Measurements from ENCODE around the gene AADACL4.

AADACL4 gene

DNA sequence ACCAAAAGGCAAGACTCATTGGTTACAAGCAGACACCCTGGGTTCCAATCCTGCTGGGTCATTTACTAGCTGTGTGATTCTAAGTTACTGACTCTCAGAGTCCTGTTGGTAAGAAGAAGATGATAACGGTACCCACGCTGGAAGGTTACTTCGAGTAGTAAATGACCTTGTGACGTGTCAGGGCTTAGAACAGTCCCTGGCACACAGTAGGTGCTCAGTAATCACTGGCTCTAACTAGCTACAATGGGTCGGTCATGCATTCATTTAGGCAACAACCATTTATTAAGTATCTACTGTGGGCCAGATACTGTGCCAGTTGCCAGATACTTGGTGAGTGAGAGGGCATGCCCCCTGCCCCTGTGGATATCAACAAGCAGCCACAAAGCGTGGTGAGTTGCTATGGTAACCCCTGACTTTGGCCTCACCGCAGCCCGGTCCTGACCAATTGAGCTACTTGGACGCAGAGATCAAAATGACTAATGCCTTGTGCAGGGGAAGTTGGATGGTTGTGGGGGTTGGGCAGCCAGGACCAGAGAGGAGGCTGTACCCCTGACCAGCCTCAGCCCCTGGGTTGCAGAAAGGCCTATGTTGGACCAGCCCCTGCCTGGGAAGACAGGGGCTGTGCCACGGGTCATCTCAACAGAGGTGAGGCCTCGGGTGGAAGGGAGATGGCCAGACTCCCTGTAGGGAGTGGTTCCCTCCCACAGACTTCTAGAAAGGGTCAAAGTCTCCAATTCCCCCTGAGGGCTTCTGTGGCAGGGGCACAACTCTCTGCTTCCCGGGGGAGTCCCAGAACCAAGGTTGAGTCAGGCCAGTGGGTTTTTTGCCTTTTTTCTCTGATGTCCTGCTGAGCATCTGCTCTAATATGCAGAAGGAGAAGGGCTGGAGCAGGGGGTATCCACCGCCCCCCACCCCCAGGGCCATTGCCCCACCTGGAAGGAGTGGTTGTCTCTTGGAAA is 41.9 kb upstream of the AADACL4 start:
- Histone ChIP-seq H3K4me3 (ENCODE audit: low read length) (no peak overlapping the region), H3K9ac (ENCODE audit: low read depth, low read length) (peak overlapping the region; percentile 26), H3K36me3 (ENCODE audit: insufficient read depth, low read length) (no peaks in the 10 kb centered on the region), H3K4me2 (ENCODE audit: low read length) (peak overlapping the region; percentile 43), H3K4me1 (ENCODE audit: control insufficient read depth, insufficient read depth, low read length) (peaks cover 46% of the 10 kb centered on the region), H3K9me3 (replicated peaks; ENCODE audit: low read length) (no peaks in the 10 kb centered on the region), H3K27me3 (ENCODE audit: control insufficient read depth, insufficient read depth, low read length) (peaks cover 17% of the 10 kb centered on the region)

- peaks cover 17% of the 10 kb centered on the region for H3K27me3 ChIP-seq (ENCODE audit: control insufficient read depth, insufficient read depth, low read length)
- no peak overlapping the region for H3K4me3 ChIP-seq (ENCODE audit: low read length)
- H3K9ac ChIP-seq (ENCODE audit: low read depth, low read length): no peak overlapping the region
- no peaks in the 10 kb centered on the region for H3K9me3 ChIP-seq (replicated peaks; ENCODE audit: low read length)
- H3K36me3 ChIP-seq (ENCODE audit: insufficient read depth, low read length): no peaks in the 10 kb centered on the region
- H3K4me1 ChIP-seq (ENCODE audit: control insufficient read depth, insufficient read depth, low read length): peaks cover 44% of the 10 kb centered on the region
- H3K4me2 ChIP-seq (ENCODE audit: low read length): no peak overlapping the region
Measured at GRCh38 chr1:12602659-12603024, 41.2 kb upstream of the AADACL4 start.

- Histone ChIP-seq H3K4me3 (ENCODE audit: low read length) (no peak overlapping the region), H3K9ac (ENCODE audit: low read depth, low read length) (no peak overlapping the region), H3K9me3 (replicated peaks; ENCODE audit: low read length) (no peaks in the 10 kb centered on the region), H3K4me1 (ENCODE audit: control insufficient read depth, insufficient read depth, low read length) (peaks cover 42% of the 10 kb centered on the region), H3K36me3 (ENCODE audit: insufficient read depth, low read length) (no peaks in the 10 kb centered on the region), H3K27me3 (ENCODE audit: control insufficient read depth, insufficient read depth, low read length) (peaks cover 17% of the 10 kb centered on the region), H3K4me2 (ENCODE audit: low read length) (no peak overlapping the region)
Measured at GRCh38 chr1:12603224-12603623, 40.7 kb upstream of the AADACL4 start.

DNA sequence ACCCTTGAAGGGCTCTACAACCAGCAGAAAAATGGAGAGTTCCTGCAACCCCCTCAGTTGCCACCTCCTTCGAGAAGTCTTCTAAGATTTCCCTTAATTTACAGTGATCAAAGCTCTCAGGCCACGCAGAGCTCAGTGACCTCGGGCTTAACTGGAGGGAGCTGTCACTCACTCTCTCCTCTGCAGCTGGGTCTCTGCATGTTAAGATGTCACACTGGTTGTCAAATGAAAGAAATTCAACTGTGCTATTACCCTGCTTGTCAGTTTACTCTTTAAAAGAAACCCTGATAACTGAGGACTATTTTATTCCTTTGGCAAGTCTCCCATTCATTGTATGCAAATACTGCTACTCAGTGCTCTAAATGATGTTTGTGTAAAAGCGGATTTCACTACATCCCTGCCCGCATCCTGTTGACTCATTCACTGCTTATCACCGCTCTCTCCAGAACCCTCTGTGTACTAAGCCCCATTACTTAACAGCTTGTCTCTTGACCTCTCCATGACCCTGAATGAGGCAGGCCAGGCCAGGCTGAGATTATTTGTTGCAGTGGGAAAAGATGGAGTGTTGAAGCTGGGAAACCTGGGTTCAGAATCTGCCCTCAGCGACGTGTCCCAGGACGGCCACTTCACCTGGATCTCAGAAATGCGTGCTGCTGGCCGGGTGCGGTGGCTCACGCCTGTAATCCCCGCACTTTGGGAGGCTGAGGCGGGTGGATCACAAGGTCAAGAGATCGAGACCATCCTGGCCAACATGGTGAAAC is 39.6 kb upstream of the AADACL4 start:
- Histone ChIP-seq H3K27me3 (ENCODE audit: control insufficient read depth, insufficient read depth, low read length) (peaks cover 18% of the 10 kb centered on the region), H3K4me3 (ENCODE audit: low read length) (no peak overlapping the region), H3K9me3 (replicated peaks; ENCODE audit: low read length) (no peaks in the 10 kb centered on the region), H3K4me2 (ENCODE audit: low read length) (peak overlapping the region; percentile 46), H3K4me1 (ENCODE audit: control insufficient read depth, insufficient read depth, low read length) (peaks cover 42% of the 10 kb centered on the region), H3K9ac (ENCODE audit: low read depth, low read length) (no peak overlapping the region), H3K36me3 (ENCODE audit: insufficient read depth, low read length) (no peaks in the 10 kb centered on the region)

DNA sequence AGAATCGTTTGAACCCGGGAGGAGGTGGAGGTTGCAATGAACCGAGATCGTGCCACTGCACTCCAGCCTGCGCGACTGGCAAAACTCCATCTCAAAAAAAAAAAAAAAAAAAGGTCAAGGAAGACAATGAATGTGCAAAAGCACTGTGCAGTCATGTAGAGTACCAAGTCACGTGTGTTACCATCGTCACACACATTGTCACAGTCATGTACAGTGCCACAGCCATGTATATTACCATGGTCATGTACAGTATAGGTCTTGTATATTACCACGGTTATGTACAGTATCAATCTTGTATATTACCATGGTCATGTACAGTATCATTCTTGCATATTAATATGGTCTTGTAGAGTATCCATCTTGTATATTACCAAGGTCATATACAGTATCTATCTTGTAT is 38.9 kb upstream of the AADACL4 start:
- H3K4me1 ChIP-seq (ENCODE audit: control insufficient read depth, insufficient read depth, low read length): peaks cover 42% of the 10 kb centered on the region

DNA sequence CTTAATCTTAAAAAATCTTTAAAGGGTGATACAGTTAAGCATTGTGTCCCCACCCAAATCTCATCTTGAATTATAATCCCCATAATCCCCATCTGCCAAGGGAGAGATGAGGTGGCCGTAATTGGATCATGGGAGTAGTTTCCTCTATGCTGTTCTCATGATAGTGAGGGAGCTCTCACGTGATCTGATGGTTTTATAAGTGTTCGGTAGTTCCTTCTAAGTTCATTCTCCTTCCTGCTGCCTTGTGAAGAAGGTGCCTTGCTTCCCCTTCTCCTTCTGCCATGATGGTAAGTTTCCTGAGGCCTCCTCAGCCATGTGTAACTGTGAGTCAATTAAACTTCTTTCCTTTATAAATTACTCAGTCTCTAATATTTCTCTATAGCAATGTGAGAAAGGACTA is 36.6 kb upstream of the AADACL4 start:
- Histone ChIP-seq H3K4me1 (ENCODE audit: control insufficient read depth, insufficient read depth, low read length) (peaks cover 30% of the 10 kb centered on the region), H3K36me3 (ENCODE audit: insufficient read depth, low read length) (no peaks in the 10 kb centered on the region), H3K9ac (ENCODE audit: low read depth, low read length) (no peak overlapping the region)

More for the DNA sequence above, 38.9 kb upstream of the AADACL4 start:
- H3K4me3 ChIP-seq (ENCODE audit: low read length): no peak overlapping the region
- no peak overlapping the region for H3K9ac ChIP-seq (ENCODE audit: low read depth, low read length)
- H3K9me3 ChIP-seq (replicated peaks; ENCODE audit: low read length): no peaks in the 10 kb centered on the region
- H3K36me3 ChIP-seq (ENCODE audit: insufficient read depth, low read length): no peaks in the 10 kb centered on the region
- H3K4me2 ChIP-seq (ENCODE audit: low read length): no peak overlapping the region
- peaks cover 18% of the 10 kb centered on the region for H3K27me3 ChIP-seq (ENCODE audit: control insufficient read depth, insufficient read depth, low read length)

DNA sequence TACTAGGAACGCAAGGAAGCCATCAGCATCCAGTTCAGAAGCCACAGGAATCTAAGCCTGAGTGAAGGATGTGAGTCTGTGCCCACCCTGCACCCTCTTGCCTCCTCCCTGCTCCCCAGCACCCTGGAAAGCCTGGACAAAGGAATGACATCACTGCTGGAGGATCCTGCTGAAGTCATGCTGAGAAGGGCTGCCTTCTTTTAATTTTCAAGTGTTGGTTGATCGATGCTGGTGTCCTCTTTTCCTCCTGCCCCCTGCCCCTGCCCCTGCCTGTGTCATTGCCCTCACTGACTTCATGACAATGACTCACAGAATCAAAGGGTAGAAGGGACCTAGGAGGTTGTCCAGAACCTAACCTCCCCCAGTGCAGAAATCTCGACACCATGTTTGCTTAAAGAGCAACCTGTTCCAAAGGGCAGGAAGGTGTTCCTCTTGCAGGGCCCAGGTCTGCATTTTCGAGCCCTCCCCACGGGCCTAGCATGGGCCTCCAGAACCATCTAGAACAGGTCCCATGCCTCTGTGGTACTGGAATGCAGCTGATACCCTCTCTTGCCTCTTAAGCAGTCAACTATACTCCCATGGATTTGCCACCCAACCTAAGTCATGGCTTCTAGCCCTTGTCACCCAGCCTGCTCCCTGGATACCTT is 35.5 kb upstream of the AADACL4 start:
- H3K4me2 ChIP-seq (ENCODE audit: low read length): no peak overlapping the region
- H3K36me3 ChIP-seq (ENCODE audit: insufficient read depth, low read length): no peaks in the 10 kb centered on the region
- H3K9me3 ChIP-seq (replicated peaks; ENCODE audit: low read length): no peaks in the 10 kb centered on the region
- H3K9ac ChIP-seq (ENCODE audit: low read depth, low read length): no peak overlapping the region
- no peak overlapping the region for H3K4me3 ChIP-seq (ENCODE audit: low read length)
- H3K27me3 ChIP-seq (ENCODE audit: control insufficient read depth, insufficient read depth, low read length): peaks cover 31% of the 10 kb centered on the region
- peaks cover 18% of the 10 kb centered on the region for H3K4me1 ChIP-seq (ENCODE audit: control insufficient read depth, insufficient read depth, low read length)

More for the DNA sequence above, 36.6 kb upstream of the AADACL4 start:
- H3K4me3 ChIP-seq (ENCODE audit: low read length): no peak overlapping the region
- H3K27me3 ChIP-seq (ENCODE audit: control insufficient read depth, insufficient read depth, low read length): peaks cover 24% of the 10 kb centered on the region
- H3K4me2 ChIP-seq (ENCODE audit: low read length): no peak overlapping the region
- no peaks in the 10 kb centered on the region for H3K9me3 ChIP-seq (replicated peaks; ENCODE audit: low read length)

- Histone ChIP-seq H3K4me2 (ENCODE audit: low read length) (no peak overlapping the region), H3K4me1 (ENCODE audit: control insufficient read depth, insufficient read depth, low read length) (peaks cover 8% of the 10 kb centered on the region), H3K4me3 (ENCODE audit: low read length) (no peak overlapping the region), H3K9ac (ENCODE audit: low read depth, low read length) (no peak overlapping the region), H3K27me3 (ENCODE audit: control insufficient read depth, insufficient read depth, low read length) (peaks cover 38% of the 10 kb centered on the region), H3K36me3 (ENCODE audit: insufficient read depth, low read length) (no peaks in the 10 kb centered on the region), H3K9me3 (replicated peaks; ENCODE audit: low read length) (no peaks in the 10 kb centered on the region)
Measured at GRCh38 chr1:12609469-12610003, 34.3 kb upstream of the AADACL4 start.

- Histone ChIP-seq H3K4me1 (ENCODE audit: control insufficient read depth, insufficient read depth, low read length) (peaks cover 14% of the 10 kb centered on the region), H3K4me2 (ENCODE audit: low read length) (no peak overlapping the region), H3K9me3 (replicated peaks; ENCODE audit: low read length) (no peaks in the 10 kb centered on the region), H3K27me3 (ENCODE audit: control insufficient read depth, insufficient read depth, low read length) (peaks cover 41% of the 10 kb centered on the region), H3K9ac (ENCODE audit: low read depth, low read length) (no peak overlapping the region), H3K4me3 (ENCODE audit: low read length) (no peak overlapping the region), H3K36me3 (ENCODE audit: insufficient read depth, low read length) (no peaks in the 10 kb centered on the region)
Measured at GRCh38 chr1:12610305-12610935, 33.5 kb upstream of the AADACL4 start.

DNA sequence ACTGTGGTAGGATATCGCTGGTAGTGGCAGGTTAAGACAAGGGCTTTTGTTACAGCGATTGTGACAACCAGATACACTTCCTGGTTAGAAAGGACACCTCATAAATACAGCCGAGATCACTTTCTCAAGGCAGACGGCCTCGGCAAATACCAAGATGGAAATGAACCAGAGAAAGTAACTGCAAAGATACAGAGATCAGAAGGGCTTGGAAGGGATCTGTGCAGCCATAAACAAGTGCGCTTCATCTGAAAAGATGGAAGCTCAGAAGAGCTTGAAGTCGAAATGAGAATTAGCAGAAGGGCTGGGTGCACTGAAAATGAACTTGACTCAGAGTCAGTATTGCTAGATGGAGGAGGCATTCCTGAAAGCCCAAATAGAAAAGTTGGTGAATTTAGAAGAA is 32.9 kb upstream of the AADACL4 start:
- H3K4me2 ChIP-seq (ENCODE audit: low read length): no peak overlapping the region
- no peaks in the 10 kb centered on the region for H3K9me3 ChIP-seq (replicated peaks; ENCODE audit: low read length)
- H3K4me1 ChIP-seq (ENCODE audit: control insufficient read depth, insufficient read depth, low read length): peaks cover 19% of the 10 kb centered on the region
- H3K36me3 ChIP-seq (ENCODE audit: insufficient read depth, low read length): no peaks in the 10 kb centered on the region
- H3K27me3 ChIP-seq (ENCODE audit: control insufficient read depth, insufficient read depth, low read length): peaks cover 41% of the 10 kb centered on the region
- no peak overlapping the region for H3K9ac ChIP-seq (ENCODE audit: low read depth, low read length)
- H3K4me3 ChIP-seq (ENCODE audit: low read length): no peak overlapping the region

- no peak overlapping the region for H3K9ac ChIP-seq (ENCODE audit: low read depth, low read length)
- peaks cover 37% of the 10 kb centered on the region for H3K4me1 ChIP-seq (ENCODE audit: control insufficient read depth, insufficient read depth, low read length)
- no peak overlapping the region for H3K4me3 ChIP-seq (ENCODE audit: low read length)
- no peaks in the 10 kb centered on the region for H3K36me3 ChIP-seq (ENCODE audit: insufficient read depth, low read length)
- peaks cover 49% of the 10 kb centered on the region for H3K27me3 ChIP-seq (ENCODE audit: control insufficient read depth, insufficient read depth, low read length)
- no peaks in the 10 kb centered on the region for H3K9me3 ChIP-seq (replicated peaks; ENCODE audit: low read length)
- H3K4me2 ChIP-seq (ENCODE audit: low read length): no peak overlapping the region
Measured at GRCh38 chr1:12613180-12613579, 30.7 kb upstream of the AADACL4 start.
